HepG2 (cell line): Measurements from ENCODE around the gene MYOF. TPM values are rescaled to one million over a fixed set of nuclear protein-coding genes. Genes with fewer than 3 reads are reported as not detected.

Experiments used
- ATAC-seq: fragments of 200-7000 bp; cut with Tn5 transposase; 3 replicates; pipeline ENCODE4 v1.9.1; 2020; ENCODE audit warnings: mild to moderate bottlenecking, moderate library complexity
- BruUV-seq: library from RNA; stranded (reverse); fragments of 400-500 nt; replicated peaks from 2 replicates; lab custom pipeline; 2021; lab: Mats Ljungman, UMichigan
- CTCF ChIA-PET: fragments of 300-600 bp; formaldehyde crosslinking; extraction: SDS; loops from one replicate; lab custom pipeline; 2021; ENCODE audit warnings: low total read pairs, inconsistent platforms, low intra/inter-chr PET ratio; lab: Yijun Ruan, JAX
- POLR2A ChIA-PET: fragments of 350-600 bp; sonication (Branson Sonifier 250); formaldehyde crosslinking; loops from one replicate; lab custom pipeline; 2020; ENCODE audit warnings: antibody characterized with exemption, inconsistent platforms; lab: Yijun Ruan, JAX
- DNase-seq: peaks from one replicate; pipeline ENCODE4 v3.0.0-alpha.2; 2015; ENCODE audit warnings: low spot score
- FAIRE-seq: peaks from 3 replicates; lab custom pipeline; 2011; peaks lifted over from hg19 to GRCh38; lab: Jason Lieb, UNC
- H2AFZ ChIP-seq: one replicate; pipeline ENCODE4 v1.6.1; 2011; ENCODE audit warnings: low read length, inconsistent platforms
- H3K27ac ChIP-seq: fragments of 300-600 bp; 3 replicates; pipeline ENCODE4 v1.8.0; 2011; ENCODE audit warnings: mixed run types, mild to moderate bottlenecking, mixed read lengths, low read length, inconsistent platforms; ENCODE audit not compliant: insufficient read depth; ENCODE audit errors: extremely low read length
- H3K27me3 ChIP-seq, 2 experiments: fragments of 200-600 bp in 1 of 2; 2 replicates in 1 of 2; 3 replicates in 1 of 2; pipeline versions ENCODE4 v1.6.0 to v1.8.0; 2011; ENCODE audit warnings: low read length in 2 of 2, mild to moderate bottlenecking in 2 of 2, moderate library complexity in 2 of 2, inconsistent platforms in 1 of 2; ENCODE audit not compliant: insufficient read depth in 2 of 2, control insufficient read depth in 1 of 2
- H3K36me3 ChIP-seq, 2 experiments: fragments of 200-600 bp in 1 of 2; replicated peaks in 1 of 2; 2 replicates in 1 of 2; 3 replicates in 1 of 2; pipeline versions ENCODE4 v1.5.1 to v1.8.0; 2011; ENCODE audit warnings: low read length in 2 of 2, inconsistent platforms in 1 of 2; ENCODE audit not compliant: insufficient read depth in 2 of 2, control insufficient read depth in 1 of 2
- H3K4me1 ChIP-seq: 2 replicates; pipeline ENCODE4 v1.5.1; 2012; ENCODE audit warnings: low read length, inconsistent platforms; ENCODE audit not compliant: insufficient read depth
- H3K4me2 ChIP-seq: 2 replicates; pipeline ENCODE4 v1.6.0; 2011; ENCODE audit warnings: low read depth, low read length, inconsistent platforms
- H3K4me3 ChIP-seq, 3 experiments: fragments of 200-600 bp in 1 of 3; sonication (generic), shearing (Covaris generic) in 1 of 3; replicated peaks in 1 of 3; 2 replicates each; pipeline ENCODE4 v1.5.1; 2011 to 2016; ENCODE audit warnings: low read length in 3 of 3, inconsistent platforms in 2 of 3, low read depth in 2 of 3, mild to moderate bottlenecking in 2 of 3, control low read depth in 1 of 3, mixed read lengths in 1 of 3; ENCODE audit not compliant: insufficient read depth in 1 of 3
- H3K79me2 ChIP-seq: one replicate; pipeline ENCODE4 v1.6.1; 2011; ENCODE audit warnings: low read length, inconsistent platforms; ENCODE audit not compliant: insufficient read depth
- H3K9ac ChIP-seq: 2 replicates; pipeline ENCODE4 v1.6.0; 2011; ENCODE audit warnings: mild to moderate bottlenecking, low read depth, low read length, inconsistent platforms; ENCODE audit not compliant: insufficient read depth
- H3K9me3 ChIP-seq: 2 replicates; pipeline ENCODE4 v1.5.1; 2012; ENCODE audit warnings: mild to moderate bottlenecking, low read length
- H4K20me1 ChIP-seq: 2 replicates; pipeline ENCODE4 v1.6.0; 2011; ENCODE audit warnings: inconsistent platforms, mild to moderate bottlenecking, low read length, moderate library complexity; ENCODE audit not compliant: insufficient read depth
- JARID2 ChIP-seq: sonication (generic); formaldehyde crosslinking; IDR thresholded peaks from 2 replicates; pipeline ENCODE4 v1.8.1; 2023; ENCODE audit warnings: missing genetic modification reagents, inconsistent platforms; ENCODE audit not compliant: insufficient replicate concordance
- KDM5A ChIP-seq: fragments of 200-600 bp; sonication (generic); IDR thresholded peaks from 2 replicates; pipeline ENCODE4 v1.7.0; 2018; ENCODE audit warnings: antibody characterized with exemption, mild to moderate bottlenecking, low read length, borderline replicate concordance
- NBN ChIP-seq: fragments of 450-650 bp; conservative IDR thresholded peaks from 2 replicates; pipeline ENCODE4 v1.6.1; 2017
- NFATC3 ChIP-seq: sonication (generic); formaldehyde crosslinking; IDR thresholded peaks from 2 replicates; pipeline ENCODE4 v1.5.1; 2020; ENCODE audit warnings: mild to moderate bottlenecking, missing genetic modification reagents
- PHF21A ChIP-seq: sonication (generic); formaldehyde crosslinking; IDR thresholded peaks from 2 replicates; pipeline ENCODE4 v1.5.0; 2020; ENCODE audit warnings: mild to moderate bottlenecking, missing genetic modification reagents
- PLRG1 ChIP-seq: fragments of 450-650 bp; conservative IDR thresholded peaks from 2 replicates; pipeline ENCODE4 v1.6.1; 2016
- SMAD9 ChIP-seq: sonication (generic); formaldehyde crosslinking; IDR thresholded peaks from 2 replicates; pipeline ENCODE4 v1.5.1; 2020; ENCODE audit warnings: mild to moderate bottlenecking, missing genetic modification reagents
- SNAPC2 ChIP-seq: sonication (generic); formaldehyde crosslinking; IDR thresholded peaks from 2 replicates; pipeline ENCODE4 v1.8.1; 2022; ENCODE audit warnings: mild to moderate bottlenecking, missing genetic modification reagents
- SP2 ChIP-seq: sonication (generic); formaldehyde crosslinking; IDR thresholded peaks from 2 replicates; pipeline ENCODE4 v1.5.1; 2020; ENCODE audit warnings: mild to moderate bottlenecking, missing genetic modification reagents
- TARDBP ChIP-seq: sonication (generic); formaldehyde crosslinking; IDR thresholded peaks from 2 replicates; pipeline ENCODE4 v1.8.0; 2022; ENCODE audit warnings: mild to moderate bottlenecking, missing genetic modification reagents
- TBL1XR1 ChIP-seq: fragments of 150-350 bp; IDR thresholded peaks from 2 replicates; pipeline ENCODE4 v1.6.1; 2014; ENCODE audit warnings: borderline replicate concordance, low read length; ENCODE audit not compliant: partially characterized antibody
- TOPORS ChIP-seq: sonication (generic); formaldehyde crosslinking; IDR thresholded peaks from 2 replicates; pipeline ENCODE4 v1.8.0; 2023; ENCODE audit warnings: mild to moderate bottlenecking, missing genetic modification reagents
- ZMAT3 ChIP-seq: sonication (generic); formaldehyde crosslinking; conservative IDR thresholded peaks from 2 replicates; pipeline ENCODE4 v1.7.0; 2021; ENCODE audit warnings: missing genetic modification reagents
- ZNF563 ChIP-seq: sonication (generic); formaldehyde crosslinking; IDR thresholded peaks from 2 replicates; pipeline ENCODE4 v1.8.0; 2022; ENCODE audit warnings: mild to moderate bottlenecking, moderate library complexity, missing genetic modification reagents
- ZNF672 ChIP-seq: sonication (generic); formaldehyde crosslinking; IDR thresholded peaks from 2 replicates; pipeline ENCODE4 v1.8.1; 2022; ENCODE audit warnings: missing genetic modification reagents
- WGBS: methylation state at CpG from one replicate; pipeline ENCODE4 v1.1.6; 2017; ENCODE audit warnings: low lambda C conversion rate; 5-methylcytosine and 5-hydroxymethylcytosine counted together
- in situ Hi-C: cut with HindIII; loops from 2 replicates; pipeline ENCODE4 v1.10.0; 2017; ENCODE audit warnings: low pct_unique_long_range_greater_than_20kb; ENCODE audit not compliant: extremely low pct_ligation_motif_present
- intact Hi-C: fragments of 100-400 bp; cut with micrococcal nuclease; formaldehyde crosslinking; loops from one replicate; pipeline ENCODE4 v1.10.0; 2022; ENCODE audit not compliant: unreplicated experiment
- polyA plus RNA-seq, 8 experiments: library from polyadenylated mRNA; depleted of rRNA in 3 of 8; stranded (reverse) in 7 of 8; unstranded in 1 of 8; fragments of >200 nt; fragmentation: Illumina TruSeq in 4 of 8; extraction: Trizol in 4 of 8; gene quantifications; 2 replicates each; pipeline versions ENCODE4 v1.2.1 to v1.2.3, GENCODE V29; 2011 to 2016; ENCODE audit warnings: low read depth in 4 of 8, missing spikeins in 1 of 8, mixed read lengths in 1 of 8; ENCODE audit not compliant: insufficient read depth in 1 of 8
- total RNA-seq, 5 experiments: library from RNA; depleted of rRNA; stranded (reverse); fragments of >200 nt; fragmentation: Illumina TruSeq; extraction: Trizol; gene quantifications; 2 replicates each; pipeline ENCODE4 v1.2.3, GENCODE V29; 2016; ENCODE audit warnings: low read depth in 1 of 5
- TF ChIP-seq, protein P1 (sequence below): IDR thresholded peaks from 2 replicates; pipeline ENCODE4 v1.6.1; 2016; ENCODE audit warnings: low read depth, borderline replicate concordance
- TF ChIP-seq, protein P2 (sequence below): sonication (generic); formaldehyde crosslinking; IDR thresholded peaks from 2 replicates; pipeline ENCODE4 v1.4.0; 2020; ENCODE audit warnings: missing genetic modification reagents, borderline replicate concordance

Gene MYOF
- total and polyA plus RNA-seq, 2 of the 13 experiments (the other 11 are each of a cell fraction or from before 2014, with no cell fraction given) = 0.18 to 0.42 TPM

DNA sequence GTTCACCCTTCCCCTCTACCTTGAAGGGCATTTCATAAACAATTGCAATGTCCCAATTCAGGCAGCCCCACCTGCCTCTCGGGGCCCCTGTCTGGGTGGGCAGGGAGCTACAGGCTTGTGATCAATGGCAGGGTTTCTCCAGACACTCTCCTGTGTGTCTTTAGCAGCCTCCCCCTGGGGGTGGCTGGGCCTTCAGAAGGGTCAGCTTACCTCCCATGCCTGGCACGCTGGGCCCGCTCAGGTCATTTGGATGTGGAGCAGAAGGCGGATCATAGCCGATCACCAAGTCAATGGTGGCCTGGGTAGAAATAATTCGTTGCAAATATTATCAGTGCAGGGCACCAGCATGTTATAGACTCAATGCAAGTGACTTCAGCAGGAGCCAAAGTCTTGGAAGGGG, 56.3 kb downstream of the MYOF start:
- no peaks in the 10 kb centered on the region for H3K36me3 ChIP-seq
- no peak overlapping the region for H2AFZ ChIP-seq
- no peak overlapping the region for H3K9ac ChIP-seq
- POLR2A ChIA-PET = no interaction called here
- in situ Hi-C loops (no loop called here), intact Hi-C loops (loop anchor here (10.0 kb wide), 1 partner anchor 59 kb away; the partner anchor contains the start of gene MYOF)
- ATAC-seq (no peak), DNase-seq (no peak), FAIRE-seq (no peak)
- WGBS = 77% methylated on average over 5 of the region's 6 CpGs
- H3K79me2 ChIP-seq = no peaks in the 10 kb centered on the region
- no peaks in the 10 kb centered on the region for H3K9me3 ChIP-seq
- no peak for TF ChIP-seq TOPORS (CRISPR knock-in tag)
- TF ChIP-seq, protein P1, sequence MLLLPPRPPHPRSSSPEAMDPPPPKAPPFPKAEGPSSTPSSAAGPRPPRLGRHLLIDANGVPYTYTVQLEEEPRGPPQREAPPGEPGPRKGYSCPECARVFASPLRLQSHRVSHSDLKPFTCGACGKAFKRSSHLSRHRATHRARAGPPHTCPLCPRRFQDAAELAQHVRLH (CRISPR knock-in tag) = no peak
- no peak for TF ChIP-seq ZMAT3 (CRISPR knock-in tag)
- TF ChIP-seq NFATC3 (CRISPR knock-in tag) = no peak
- no peak for TF ChIP-seq PHF21A (CRISPR knock-in tag)
- no peak for TF ChIP-seq PLRG1
- TF ChIP-seq TARDBP (CRISPR knock-in tag) = no peak
- no peak for TF ChIP-seq ZNF672 (CRISPR knock-in tag)
- TF ChIP-seq SMAD9 (CRISPR knock-in tag) = no peak
- no peak for TF ChIP-seq KDM5A
- no peak for TF ChIP-seq NBN
- no peak for TF ChIP-seq SNAPC2 (CRISPR knock-in tag)
- no peak for TF ChIP-seq SP2
- TF ChIP-seq, protein P2, sequence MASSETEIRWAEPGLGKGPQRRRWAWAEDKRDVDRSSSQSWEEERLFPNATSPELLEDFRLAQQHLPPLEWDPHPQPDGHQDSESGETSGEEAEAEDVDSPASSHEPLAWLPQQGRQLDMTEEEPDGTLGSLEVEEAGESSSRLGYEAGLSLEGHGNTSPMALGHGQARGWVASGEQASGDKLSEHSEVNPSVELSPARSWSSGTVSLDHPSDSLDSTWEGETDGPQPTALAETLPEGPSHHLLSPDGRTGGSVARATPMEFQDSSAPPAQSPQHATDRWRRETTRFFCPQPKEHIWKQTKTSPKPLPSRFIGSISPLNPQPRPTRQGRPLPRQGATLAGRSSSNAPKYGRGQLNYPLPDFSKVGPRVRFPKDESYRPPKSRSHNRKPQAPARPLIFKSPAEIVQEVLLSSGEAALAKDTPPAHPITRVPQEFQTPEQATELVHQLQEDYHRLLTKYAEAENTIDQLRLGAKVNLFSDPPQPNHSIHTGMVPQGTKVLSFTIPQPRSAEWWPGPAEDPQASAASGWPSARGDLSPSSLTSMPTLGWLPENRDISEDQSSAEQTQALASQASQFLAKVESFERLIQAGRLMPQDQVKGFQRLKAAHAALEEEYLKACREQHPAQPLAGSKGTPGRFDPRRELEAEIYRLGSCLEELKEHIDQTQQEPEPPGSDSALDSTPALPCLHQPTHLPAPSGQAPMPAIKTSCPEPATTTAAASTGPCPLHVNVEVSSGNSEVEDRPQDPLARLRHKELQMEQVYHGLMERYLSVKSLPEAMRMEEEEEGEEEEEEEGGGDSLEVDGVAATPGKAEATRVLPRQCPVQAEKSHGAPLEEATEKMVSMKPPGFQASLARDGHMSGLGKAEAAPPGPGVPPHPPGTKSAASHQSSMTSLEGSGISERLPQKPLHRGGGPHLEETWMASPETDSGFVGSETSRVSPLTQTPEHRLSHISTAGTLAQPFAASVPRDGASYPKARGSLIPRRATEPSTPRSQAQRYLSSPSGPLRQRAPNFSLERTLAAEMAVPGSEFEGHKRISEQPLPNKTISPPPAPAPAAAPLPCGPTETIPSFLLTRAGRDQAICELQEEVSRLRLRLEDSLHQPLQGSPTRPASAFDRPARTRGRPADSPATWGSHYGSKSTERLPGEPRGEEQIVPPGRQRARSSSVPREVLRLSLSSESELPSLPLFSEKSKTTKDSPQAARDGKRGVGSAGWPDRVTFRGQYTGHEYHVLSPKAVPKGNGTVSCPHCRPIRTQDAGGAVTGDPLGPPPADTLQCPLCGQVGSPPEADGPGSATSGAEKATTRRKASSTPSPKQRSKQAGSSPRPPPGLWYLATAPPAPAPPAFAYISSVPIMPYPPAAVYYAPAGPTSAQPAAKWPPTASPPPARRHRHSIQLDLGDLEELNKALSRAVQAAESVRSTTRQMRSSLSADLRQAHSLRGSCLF (CRISPR knock-in tag) = no peak
- TF ChIP-seq JARID2 (CRISPR knock-in tag) = no peak
- TF ChIP-seq ZNF563 (CRISPR knock-in tag) = no peak
- no peak for TF ChIP-seq TBL1XR1
- H3K4me3 ChIP-seq = no peak overlapping the region
- no peak overlapping the region for H3K27ac ChIP-seq
- CTCF ChIA-PET = no interaction called here
- no TSS peak for BruUV-seq
- no peak overlapping the region for H3K4me2 ChIP-seq
- H3K27me3 ChIP-seq = no peaks in the 10 kb centered on the region
- H4K20me1 ChIP-seq = no peaks in the 10 kb centered on the region
- H3K4me1 ChIP-seq = peaks cover 14% of the 10 kb centered on the region
